ENCODE data around the gene BCAR3. TPM values are rescaled to one million over a fixed set of nuclear protein-coding genes. Genes with fewer than 3 reads are reported as not detected.

The BCAR3 gene
- total RNA-seq, 1 experiment from 2014 or later, result 33.9 TPM

- Histone ChIP-seq H3K4me3 (ENCODE audit: low read depth in 2 of 2, low read length in 2 of 2) (no peak overlapping the region), H3K4me1 (ENCODE audit: control insufficient read depth, insufficient read depth, low read length) (peaks cover 15% of the 10 kb centered on the region), H3K9me3 (ENCODE audit: control insufficient read depth, insufficient read depth, low read depth, low read length) (no peaks in the 10 kb centered on the region), H3K27me3 (ENCODE audit: control insufficient read depth, insufficient read depth, low read length) (no peaks in the 10 kb centered on the region), H3K27ac (ENCODE audit: low read length) (peak overlapping the region; percentile 72), H3K36me3 (ENCODE audit: control insufficient read depth, insufficient read depth, low read length) (no peaks in the 10 kb centered on the region)
- no peak for DNase-seq (ENCODE audit: low read depth, low spot score)
- POLR2A ChIA-PET, result no interaction called here
- intact Hi-C loops (cut with micrococcal nuclease; ENCODE audit: unreplicated experiment) (no loop called here), in situ Hi-C loops (cut with HindIII; ENCODE audit: low pct_unique_long_range_greater_than_20kb, low sequenced_read_pairs) (no loop called here)
- no peak for ATAC-seq
- CTCF ChIA-PET, result no interaction called here
- BruUV-seq (replicated peaks), result no TSS peak
- TF ChIP-seq POLR2AphosphoS5 (IDR thresholded peaks at IDR 0.05; ENCODE audit: low read depth, low read length), result no peak
- no peak for TF ChIP-seq TCF7L2 (IDR thresholded peaks at IDR 0.05; ENCODE audit: low read depth, low read length)
- TF ChIP-seq REST (IDR thresholded peaks at IDR 0.05; ENCODE audit: insufficient read depth in 1 of 2, low read depth in 2 of 2, low read length in 1 of 2), result no peak
- no peak for TF ChIP-seq CTCF (IDR thresholded peaks at IDR 0.05)
- no peak for TF ChIP-seq SIN3A (IDR thresholded peaks at IDR 0.05; ENCODE audit: borderline replicate concordance, insufficient read depth, low read depth, low read length)
Observed at GRCh38 chr1:93702828-93703183, 21.2 kb upstream of the BCAR3 start.

- POLR2A ChIA-PET, result no interaction called here
- TF ChIP-seq POLR2AphosphoS5 (IDR thresholded peaks at IDR 0.05; ENCODE audit: low read depth, low read length) (no peak), CTCF (IDR thresholded peaks at IDR 0.05) (no peak), TCF7L2 (IDR thresholded peaks at IDR 0.05; ENCODE audit: low read depth, low read length) (no peak), SIN3A (IDR thresholded peaks at IDR 0.05; ENCODE audit: borderline replicate concordance, insufficient read depth, low read depth, low read length) (no peak), REST (IDR thresholded peaks at IDR 0.05; ENCODE audit: insufficient read depth in 1 of 2, low read depth in 2 of 2, low read length in 1 of 2) (no peak)
- H3K36me3 ChIP-seq (ENCODE audit: control insufficient read depth, insufficient read depth, low read length), result no peaks in the 10 kb centered on the region
- ATAC-seq, result no peak
- in situ Hi-C loops (cut with HindIII; ENCODE audit: low pct_unique_long_range_greater_than_20kb, low sequenced_read_pairs) (no loop called here), intact Hi-C loops (cut with micrococcal nuclease; ENCODE audit: unreplicated experiment) (no loop called here)
- DNase-seq (ENCODE audit: low read depth, low spot score), result no peak
- CTCF ChIA-PET, result no interaction called here
- H3K4me3 ChIP-seq (ENCODE audit: low read depth in 2 of 2, low read length in 2 of 2), result no peak overlapping the region
- H3K27me3 ChIP-seq (ENCODE audit: control insufficient read depth, insufficient read depth, low read length), result no peaks in the 10 kb centered on the region
- H3K9me3 ChIP-seq (ENCODE audit: control insufficient read depth, insufficient read depth, low read depth, low read length), result no peaks in the 10 kb centered on the region
- H3K27ac ChIP-seq (ENCODE audit: low read length), result peak overlapping the region; percentile 72
- H3K4me1 ChIP-seq (ENCODE audit: control insufficient read depth, insufficient read depth, low read length), result peaks cover 15% of the 10 kb centered on the region
- BruUV-seq (replicated peaks), result no TSS peak
Observed at GRCh38 chr1:93702111-93702827, 20.6 kb upstream of the BCAR3 start.

Measured in Panc1 (cell line).